Panc1 (cell line): Measurements from ENCODE around the gene RNF34.

Source experiments
- POLR2AphosphoS5 ChIP-seq: IDR thresholded peaks from 2 replicates; pipeline ENCODE4 v1.6.1; 2012; ENCODE audit warnings: mild to moderate bottlenecking, low read depth, low read length, moderate library complexity
- TCF7L2 ChIP-seq: IDR thresholded peaks from 2 replicates; pipeline ENCODE4 v1.6.1; 2011; ENCODE audit warnings: mild to moderate bottlenecking, low read depth, low read length, inconsistent platforms
- TF ChIP-seq, protein P1 (sequence below): fragments of 450-650 bp; IDR thresholded peaks from 2 replicates; pipeline ENCODE4 v1.5.1; 2017; ENCODE audit warnings: mild to moderate bottlenecking
- TF ChIP-seq, protein P2 (sequence below), 2 experiments: IDR thresholded peaks; 2 replicates each; pipeline ENCODE4 v1.6.1; 2011 to 2012; ENCODE audit warnings: low read depth in 2 of 2, control low read depth in 1 of 2, low read length in 1 of 2, mild to moderate bottlenecking in 1 of 2, moderate library complexity in 1 of 2; ENCODE audit not compliant: insufficient read depth in 1 of 2

DNA sequence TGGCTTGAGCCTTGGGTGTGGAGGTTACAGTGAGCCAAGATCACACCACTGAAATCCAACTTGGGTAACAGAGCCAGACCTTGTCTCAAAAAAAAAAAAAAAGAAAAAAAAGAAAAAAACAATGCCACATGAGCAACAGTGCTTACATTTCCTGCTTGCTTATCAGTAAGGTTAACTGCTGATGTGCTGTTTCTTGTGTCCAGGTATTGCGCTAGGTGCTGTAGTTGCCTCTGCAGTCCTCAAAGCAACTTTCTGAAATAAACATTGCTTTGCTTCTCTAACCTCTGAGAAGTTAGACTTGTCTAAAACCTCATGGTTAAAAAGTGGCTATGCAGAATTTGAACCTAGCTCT is 24.7 kb downstream of the RNF34 start:
- TF ChIP-seq, protein P1, sequence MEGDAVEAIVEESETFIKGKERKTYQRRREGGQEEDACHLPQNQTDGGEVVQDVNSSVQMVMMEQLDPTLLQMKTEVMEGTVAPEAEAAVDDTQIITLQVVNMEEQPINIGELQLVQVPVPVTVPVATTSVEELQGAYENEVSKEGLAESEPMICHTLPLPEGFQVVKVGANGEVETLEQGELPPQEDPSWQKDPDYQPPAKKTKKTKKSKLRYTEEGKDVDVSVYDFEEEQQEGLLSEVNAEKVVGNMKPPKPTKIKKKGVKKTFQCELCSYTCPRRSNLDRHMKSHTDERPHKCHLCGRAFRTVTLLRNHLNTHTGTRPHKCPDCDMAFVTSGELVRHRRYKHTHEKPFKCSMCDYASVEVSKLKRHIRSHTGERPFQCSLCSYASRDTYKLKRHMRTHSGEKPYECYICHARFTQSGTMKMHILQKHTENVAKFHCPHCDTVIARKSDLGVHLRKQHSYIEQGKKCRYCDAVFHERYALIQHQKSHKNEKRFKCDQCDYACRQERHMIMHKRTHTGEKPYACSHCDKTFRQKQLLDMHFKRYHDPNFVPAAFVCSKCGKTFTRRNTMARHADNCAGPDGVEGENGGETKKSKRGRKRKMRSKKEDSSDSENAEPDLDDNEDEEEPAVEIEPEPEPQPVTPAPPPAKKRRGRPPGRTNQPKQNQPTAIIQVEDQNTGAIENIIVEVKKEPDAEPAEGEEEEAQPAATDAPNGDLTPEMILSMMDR = no peak
- TF ChIP-seq POLR2AphosphoS5 (no peak), TCF7L2 (no peak)
- TF ChIP-seq, protein P2, sequence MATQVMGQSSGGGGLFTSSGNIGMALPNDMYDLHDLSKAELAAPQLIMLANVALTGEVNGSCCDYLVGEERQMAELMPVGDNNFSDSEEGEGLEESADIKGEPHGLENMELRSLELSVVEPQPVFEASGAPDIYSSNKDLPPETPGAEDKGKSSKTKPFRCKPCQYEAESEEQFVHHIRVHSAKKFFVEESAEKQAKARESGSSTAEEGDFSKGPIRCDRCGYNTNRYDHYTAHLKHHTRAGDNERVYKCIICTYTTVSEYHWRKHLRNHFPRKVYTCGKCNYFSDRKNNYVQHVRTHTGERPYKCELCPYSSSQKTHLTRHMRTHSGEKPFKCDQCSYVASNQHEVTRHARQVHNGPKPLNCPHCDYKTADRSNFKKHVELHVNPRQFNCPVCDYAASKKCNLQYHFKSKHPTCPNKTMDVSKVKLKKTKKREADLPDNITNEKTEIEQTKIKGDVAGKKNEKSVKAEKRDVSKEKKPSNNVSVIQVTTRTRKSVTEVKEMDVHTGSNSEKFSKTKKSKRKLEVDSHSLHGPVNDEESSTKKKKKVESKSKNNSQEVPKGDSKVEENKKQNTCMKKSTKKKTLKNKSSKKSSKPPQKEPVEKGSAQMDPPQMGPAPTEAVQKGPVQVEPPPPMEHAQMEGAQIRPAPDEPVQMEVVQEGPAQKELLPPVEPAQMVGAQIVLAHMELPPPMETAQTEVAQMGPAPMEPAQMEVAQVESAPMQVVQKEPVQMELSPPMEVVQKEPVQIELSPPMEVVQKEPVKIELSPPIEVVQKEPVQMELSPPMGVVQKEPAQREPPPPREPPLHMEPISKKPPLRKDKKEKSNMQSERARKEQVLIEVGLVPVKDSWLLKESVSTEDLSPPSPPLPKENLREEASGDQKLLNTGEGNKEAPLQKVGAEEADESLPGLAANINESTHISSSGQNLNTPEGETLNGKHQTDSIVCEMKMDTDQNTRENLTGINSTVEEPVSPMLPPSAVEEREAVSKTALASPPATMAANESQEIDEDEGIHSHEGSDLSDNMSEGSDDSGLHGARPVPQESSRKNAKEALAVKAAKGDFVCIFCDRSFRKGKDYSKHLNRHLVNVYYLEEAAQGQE (IDR thresholded peaks at IDR 0.05; ENCODE audit: insufficient read depth in 1 of 2, low read depth in 2 of 2, low read length in 1 of 2) = no peak
